SU-DHL-6 (cell line): ENCODE measurements around the gene LUC7L.

Experiments used
- EZH2phosphoT487 ChIP-seq: fragments of 200-600 bp; sonication (generic), shearing (Covaris generic); conservative IDR thresholded peaks from 2 replicates; pipeline ENCODE4 v1.6.1; 2018; ENCODE audit warnings: mild to moderate bottlenecking, antibody characterized with exemption, low read length, moderate library complexity, mixed read lengths
- TF ChIP-seq, protein P1 (sequence below): fragments of 200-600 bp; sonication (generic); IDR thresholded peaks from one replicate; pipeline ENCODE4 v1.5.1; 2017; ENCODE audit warnings: antibody characterized with exemption, mild to moderate bottlenecking, low read length, moderate library complexity; ENCODE audit not compliant: insufficient read depth, poor library complexity, severe bottlenecking

DNA sequence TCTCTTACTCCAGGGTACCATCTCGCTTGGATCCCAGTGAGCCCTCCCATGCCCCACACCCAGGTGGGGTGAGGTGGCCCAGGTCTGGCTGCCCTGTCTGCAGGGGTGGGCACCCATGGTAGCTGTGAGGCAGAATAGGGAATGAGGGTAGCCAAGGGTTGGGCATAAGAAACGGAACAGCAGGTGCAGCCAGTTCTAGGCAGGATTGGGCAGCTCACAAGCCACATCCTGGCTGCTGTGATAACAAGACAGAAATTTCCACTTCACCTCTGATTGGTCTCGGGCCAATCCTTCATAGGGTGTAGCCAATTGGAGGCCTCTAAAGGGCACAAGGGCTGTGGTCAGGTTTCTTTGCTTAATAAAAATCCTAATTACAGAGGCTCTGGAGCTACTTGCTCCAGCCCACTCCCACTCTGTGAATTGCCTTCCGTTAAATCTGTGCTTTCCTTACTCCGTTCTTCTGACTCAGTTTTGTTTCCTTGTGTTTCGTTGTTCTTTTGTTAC lies 49.7 kb upstream of the LUC7L start:
- TF ChIP-seq, protein P1, sequence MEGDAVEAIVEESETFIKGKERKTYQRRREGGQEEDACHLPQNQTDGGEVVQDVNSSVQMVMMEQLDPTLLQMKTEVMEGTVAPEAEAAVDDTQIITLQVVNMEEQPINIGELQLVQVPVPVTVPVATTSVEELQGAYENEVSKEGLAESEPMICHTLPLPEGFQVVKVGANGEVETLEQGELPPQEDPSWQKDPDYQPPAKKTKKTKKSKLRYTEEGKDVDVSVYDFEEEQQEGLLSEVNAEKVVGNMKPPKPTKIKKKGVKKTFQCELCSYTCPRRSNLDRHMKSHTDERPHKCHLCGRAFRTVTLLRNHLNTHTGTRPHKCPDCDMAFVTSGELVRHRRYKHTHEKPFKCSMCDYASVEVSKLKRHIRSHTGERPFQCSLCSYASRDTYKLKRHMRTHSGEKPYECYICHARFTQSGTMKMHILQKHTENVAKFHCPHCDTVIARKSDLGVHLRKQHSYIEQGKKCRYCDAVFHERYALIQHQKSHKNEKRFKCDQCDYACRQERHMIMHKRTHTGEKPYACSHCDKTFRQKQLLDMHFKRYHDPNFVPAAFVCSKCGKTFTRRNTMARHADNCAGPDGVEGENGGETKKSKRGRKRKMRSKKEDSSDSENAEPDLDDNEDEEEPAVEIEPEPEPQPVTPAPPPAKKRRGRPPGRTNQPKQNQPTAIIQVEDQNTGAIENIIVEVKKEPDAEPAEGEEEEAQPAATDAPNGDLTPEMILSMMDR = no peak
- TF ChIP-seq EZH2phosphoT487 = no peak
